NCI-H2029 treated with DMSO at 0.1 percent for 48 hours (cell line): Measurements from ENCODE around the gene MOB1A.
"Not testable (repeated sequence)": the region's sequence is repeated elsewhere in the genome, so short reads cannot be mapped to it uniquely, and the experiment has no call there.

Source experiments
- DNase-seq: peaks from one replicate; lab custom pipeline; 2025; lab: John Stamatoyannopoulos, UW

Gene MOB1A

DNA sequence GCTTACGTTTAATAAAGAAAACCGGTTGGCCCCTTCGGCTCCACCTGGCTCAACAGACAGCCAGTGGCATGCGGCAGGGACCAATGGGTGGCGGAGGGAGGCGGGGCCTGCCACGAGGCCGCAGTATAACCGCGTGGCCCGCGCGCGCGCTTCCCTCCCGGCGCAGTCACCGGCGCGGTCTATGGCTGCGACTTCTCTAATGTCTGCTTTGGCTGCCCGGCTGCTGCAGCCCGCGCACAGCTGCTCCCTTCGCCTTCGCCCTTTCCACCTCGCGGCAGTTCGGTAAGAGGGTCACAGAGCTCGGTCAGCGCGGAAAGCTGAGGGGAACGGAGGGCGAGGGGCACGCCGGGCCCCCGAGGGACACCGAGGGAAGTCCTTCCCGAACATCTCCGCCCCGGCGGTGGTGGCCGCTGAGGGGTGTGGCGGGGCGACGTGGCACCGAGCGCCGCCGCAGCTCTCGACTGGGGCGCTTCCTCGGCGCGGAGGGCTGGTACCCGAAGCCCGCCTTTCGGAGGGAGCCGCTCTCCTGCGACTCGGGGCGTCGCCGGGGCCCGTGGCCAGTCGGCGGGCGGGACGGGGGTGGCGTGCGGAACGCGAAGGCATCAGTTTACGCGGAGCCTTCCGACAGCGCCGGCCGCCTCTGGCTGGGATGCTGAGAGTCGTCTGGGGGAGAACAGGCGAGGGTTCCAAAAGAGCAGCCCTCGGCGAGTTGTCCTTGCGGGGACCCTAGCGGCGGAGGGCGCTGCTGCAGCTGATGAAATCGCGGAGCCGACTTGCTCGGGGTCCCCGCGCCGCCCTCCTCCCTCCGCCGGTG is 20.0 kb upstream of the MOB1A start, which contains the start of gene MTHFD2:
TSS of gene MTHFD2 (plus strand) at position 155 of the 814 bp plus-strand sequence. CDS start at position 182, 27 bp downstream.
- DNase-seq: peak; percentile 58

DNA sequence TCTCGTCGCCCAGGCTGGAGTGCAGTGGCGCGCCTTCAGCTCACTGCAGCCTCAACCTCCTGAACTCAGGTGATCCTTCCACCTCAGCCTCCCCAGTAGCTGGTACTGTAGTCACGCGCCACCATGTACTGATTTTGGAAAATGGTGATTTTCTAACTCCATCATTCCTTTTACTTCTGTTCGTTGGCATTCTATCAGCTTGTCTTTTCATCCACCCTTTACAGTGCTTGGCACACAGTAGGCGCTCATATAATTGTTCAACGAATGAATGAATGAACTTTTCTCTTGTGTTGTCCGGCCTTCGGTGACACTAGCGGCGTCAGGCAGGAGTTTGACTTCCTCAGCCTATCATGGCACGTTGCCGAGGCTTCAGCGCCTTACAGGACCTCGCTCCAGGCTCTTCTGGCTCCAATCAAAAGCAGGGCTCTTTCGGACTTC is 19.4 kb upstream of the MOB1A start:
- DNase-seq: no peak

DNA sequence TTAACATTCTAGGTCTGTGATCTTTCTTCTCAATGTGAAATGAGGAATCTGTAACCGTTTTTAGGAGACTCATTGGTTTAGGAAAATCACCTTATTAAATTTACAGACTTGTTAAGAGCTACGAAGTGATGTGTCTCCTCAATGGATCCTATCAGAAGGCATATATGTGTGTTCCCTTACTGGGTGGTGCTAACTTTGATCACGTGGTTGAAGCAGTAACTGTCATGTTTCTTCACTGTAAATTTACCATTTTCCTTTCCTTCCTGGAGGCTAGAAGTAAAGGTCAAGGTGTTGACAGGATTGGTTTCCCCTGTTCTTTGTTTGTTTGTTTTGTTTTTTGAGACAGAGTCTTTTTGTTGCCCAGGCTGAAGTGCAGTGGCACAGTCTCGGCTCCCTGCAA is 18.4 kb upstream of the MOB1A start:
- DNase-seq: no peak

DNA sequence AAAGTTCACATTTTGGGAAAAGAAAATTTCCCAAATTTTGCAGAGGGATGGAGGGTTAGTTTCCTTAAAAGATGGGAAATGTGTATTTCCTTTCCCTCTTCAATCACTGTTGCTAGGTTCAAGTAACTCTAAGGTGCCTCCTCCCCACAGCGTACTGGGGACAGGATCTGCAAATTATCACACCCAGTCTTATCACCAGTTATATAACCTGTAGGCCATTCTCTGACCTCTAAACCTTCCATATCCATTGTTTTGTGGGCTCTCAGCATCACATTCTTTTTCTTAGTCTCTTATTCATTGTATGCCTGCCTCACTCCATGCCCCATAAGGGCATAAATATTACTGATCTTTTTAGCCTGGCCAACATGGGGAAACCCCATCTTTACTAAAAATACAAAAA is 16.1 kb upstream of the MOB1A start:
- DNase-seq: no peak

DNA sequence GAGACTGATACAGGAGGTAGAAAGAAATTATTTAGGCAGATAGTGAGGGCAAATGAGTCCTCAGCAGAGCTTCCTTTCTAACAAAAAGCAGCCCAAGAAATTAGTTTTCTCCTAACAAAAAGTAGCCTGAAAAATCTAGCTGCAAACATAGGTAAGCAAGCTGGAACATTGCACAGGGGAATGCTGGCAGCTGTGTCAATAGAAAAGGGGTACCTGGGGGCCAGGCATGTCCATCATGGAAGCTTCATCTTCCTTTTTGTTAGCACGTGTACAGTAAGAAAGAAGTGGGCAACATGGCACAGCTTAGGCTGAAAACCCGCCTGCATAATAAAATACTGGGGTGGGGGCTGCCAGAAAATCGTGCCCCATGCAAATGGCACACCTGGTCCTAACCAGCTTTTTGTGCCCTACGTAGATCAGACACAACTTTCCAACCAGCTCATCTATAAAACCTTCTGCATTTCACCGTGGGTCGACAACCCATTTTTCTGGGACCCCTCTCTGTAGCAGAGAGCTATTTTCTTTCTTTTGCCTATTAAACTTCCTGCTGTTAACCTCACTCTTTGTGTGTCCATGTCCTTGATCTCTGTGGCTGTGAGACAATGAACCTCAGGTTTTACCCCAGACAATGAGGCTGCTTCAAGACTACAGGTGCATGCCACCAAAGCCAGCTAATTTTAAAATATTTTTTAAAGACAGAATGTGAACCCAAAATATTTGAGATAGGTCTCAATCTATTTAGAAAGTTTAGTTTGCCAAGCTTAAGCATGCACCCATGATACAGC is 13.1 kb upstream of the MOB1A start:
- DNase-seq: no peak

DNA sequence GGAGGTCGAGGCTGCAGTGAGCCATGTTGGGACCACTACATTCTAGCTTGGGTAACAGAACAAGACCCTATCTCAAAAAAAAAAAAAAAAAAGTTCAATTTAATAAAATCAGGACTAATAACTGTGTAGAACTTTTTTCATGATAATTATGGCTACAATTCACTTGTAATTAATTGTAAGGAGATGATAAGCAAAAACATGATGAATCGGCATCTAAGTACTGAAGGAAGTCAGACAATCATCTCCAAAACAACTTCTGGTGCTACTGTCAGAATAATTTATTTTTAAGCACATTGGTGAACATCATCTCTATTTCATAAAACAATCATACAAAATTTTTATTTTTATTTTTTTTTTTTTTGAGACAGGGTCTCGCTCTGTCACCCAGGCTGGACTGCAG is 10.0 kb upstream of the MOB1A start:
- no peak for DNase-seq

DNA sequence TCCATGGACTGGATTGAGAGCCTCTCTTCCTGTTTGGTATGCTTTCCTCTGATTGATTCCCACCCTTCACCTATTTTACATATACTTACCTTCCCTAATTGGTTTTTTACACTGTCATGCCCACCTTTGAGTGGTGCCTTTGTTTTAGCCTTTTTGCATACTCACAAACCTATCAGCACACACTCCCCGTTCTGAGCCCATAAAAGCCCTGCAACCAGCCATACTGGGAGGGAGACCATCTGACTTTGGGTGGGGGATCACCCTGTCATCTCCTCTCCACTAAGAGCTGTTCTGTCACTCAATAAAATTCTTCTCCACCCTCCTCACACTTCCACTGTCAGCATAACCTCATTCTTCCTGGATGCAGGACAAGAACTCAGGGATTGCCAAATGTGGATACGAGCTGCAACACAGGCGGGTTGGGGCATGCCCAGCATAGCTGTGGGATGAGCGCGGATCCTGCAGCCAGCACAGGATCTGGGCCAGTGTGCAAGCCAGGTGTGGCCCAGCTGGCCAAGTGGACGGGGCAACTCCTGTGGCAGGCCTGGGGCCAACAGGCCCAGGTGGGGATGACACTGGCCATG is 9.4 kb upstream of the MOB1A start:
- DNase-seq: no peak

DNA sequence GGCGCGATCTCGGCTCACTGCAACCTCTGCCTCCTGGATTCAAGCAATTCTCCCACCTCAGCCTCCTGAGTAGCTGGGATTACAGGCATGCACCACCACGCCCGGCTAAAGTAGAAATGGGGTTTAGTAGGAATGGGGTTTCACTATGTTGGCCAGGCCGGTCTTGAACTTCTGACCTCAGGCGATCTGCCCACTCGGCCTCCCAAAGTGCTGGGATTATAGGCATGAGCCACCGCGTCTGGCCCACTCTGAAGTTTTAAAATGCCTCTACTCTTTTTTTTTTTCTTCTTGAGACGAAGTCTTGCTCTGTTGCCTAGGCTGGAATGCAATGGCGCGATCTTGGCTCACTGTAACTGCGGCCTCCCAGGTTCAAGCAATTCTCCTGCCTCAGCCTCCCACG is 8.0 kb upstream of the MOB1A start:
- not testable (repeated sequence) for DNase-seq

DNA sequence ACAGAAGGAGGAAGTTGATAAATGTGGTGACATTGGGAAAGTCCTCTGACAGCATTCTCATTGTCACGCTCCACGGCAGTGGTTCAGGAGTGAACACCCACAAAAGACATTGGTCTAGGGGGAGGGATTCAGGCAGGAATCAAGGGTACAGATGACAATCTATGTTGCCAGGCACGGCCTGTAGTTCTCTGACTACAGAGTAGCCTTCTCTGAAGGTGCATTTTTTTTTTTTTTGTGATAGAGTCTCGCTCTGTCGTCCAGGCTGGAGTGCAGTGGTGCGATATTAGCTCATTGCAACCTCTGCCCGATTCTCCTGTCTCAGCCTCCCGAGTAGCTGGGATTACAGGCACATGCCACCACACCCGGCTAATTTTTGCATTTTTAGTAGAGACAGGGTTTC is 7.4 kb upstream of the MOB1A start:
- DNase-seq: no peak

DNA sequence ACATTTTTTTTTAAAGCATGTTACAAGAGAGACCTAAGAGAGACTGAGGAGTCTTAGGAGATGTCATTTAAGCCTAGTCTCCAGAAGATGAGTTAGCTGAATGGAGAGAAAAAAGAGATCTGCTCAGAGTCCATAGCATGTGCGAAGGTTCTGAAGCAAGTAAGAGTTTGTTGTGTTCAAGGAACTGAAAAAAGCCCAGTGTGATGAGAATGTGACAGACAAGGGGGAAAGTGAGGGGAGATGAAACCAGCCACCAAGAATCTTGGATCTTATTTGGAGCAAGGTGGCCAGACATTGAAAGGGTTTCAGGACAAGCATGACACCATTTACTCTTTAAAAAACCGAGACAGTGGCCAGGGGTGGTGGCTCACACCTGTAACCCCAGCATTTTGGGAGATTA is 5.2 kb upstream of the MOB1A start:
- no peak for DNase-seq

DNA sequence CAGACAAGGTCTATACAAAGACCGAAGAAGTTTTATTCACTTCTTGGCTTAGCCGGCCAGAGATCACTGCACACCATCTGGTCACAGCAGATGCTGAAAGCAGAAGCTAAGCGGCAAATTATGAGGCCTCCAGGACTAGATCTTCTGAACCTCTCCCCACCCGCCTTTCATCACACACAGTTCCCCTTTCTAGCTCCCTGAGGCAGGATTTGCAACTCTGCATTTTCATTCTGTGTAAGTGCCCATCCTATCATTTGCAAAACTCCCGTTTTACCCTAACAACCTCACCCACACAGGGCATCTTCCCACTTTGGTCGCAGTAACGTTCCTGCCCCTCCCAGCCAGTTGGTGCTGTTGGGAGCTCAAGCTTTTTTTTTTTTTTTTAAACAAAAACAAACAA is 3.1 kb upstream of the MOB1A start:
- DNase-seq: no peak

DNA sequence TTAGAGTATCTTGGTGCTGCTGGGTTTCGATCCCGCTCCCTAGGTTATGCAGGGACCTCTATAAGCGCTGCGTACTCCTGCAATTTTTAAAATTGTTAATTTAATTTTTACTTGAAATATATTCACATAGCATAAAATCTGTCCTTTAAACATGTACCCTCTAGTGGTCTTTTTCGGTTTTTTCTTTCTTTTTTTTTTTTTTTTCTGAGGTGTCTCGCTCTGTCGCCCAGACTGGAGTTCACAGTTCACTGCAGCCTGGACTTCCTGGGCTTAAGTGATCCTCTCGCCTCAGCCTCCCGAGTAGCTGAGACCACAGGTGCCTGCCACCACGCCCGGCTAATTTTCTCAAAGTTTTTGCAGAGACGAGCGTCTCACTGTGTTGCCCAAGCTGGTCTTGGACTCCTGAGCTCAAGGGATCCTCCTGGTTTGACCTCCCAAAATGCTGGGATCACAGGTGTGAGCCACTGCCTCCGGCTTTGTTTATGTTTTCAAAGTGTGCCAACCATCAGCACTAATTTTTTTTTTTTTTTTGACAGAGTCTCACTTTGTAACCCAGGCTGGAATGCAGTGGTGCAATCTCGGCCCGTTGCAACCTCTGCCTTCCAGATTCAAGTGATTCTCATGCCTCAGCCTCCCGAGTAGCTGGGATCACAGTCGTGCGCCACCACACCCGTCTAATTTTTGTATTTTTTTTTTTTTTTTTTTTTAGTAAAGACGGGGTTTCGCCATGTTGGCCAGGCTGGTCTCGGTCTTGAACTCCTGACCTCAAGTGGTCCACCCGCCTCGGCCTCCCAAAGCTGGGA is 585 bp upstream of the MOB1A start:
- no peak for DNase-seq

DNA sequence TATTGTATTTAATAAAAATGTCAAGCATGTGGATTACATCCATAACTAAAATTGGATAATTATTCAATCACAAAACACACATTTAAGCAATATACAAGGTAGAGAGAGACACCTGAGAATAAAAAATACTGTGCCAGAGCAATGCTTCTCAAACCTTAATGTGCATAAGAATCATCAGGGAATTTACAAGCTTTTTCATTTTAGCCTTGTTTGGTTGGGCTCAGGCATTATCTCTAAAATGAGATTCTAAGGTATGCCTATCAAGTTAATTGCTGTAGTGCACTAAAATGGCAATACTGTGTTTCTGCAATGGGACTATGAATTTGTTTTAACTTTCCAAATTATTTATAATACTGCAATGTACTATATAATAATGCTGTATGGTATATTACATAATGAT is 983 bp downstream of the MOB1A start:
- no peak for DNase-seq

DNA sequence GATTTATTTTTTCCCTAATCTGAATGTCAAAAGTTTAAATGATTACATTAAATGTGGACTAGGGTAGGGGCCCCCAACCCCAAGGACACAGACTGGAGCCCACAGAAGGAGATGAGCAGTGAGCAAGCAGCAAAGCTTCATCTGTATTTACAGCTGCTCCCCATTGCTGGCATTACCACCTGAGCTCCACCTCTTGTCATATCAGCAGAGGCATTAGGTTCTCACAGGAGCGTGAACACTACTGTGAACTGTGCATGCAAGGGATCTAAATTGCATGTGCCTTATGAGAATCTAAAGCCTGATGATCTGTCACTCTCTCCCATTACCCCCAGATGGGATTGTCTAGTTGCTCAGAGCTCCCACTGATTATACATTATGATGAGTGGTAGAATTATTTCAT is 3.8 kb downstream of the MOB1A start:
- DNase-seq: no peak

DNA sequence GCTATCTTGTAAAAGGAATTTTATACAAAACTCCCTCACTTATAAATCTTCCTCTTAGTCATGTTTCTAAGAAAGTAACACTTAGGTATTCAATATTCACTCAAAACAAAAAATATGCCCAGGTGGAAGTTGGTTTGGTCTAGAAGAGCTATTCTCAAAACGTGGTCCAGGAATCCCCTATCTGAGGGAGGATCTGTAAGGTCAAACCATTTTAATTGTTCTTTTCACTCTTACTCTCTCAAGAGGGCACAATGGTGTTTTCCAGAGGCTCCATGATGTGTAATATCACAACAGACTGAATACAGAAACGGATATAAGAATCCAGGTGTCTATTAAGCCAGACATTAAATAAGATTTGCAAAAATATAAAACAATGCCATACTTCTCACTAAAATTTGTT is 9.9 kb downstream of the MOB1A start:
- DNase-seq: no peak

DNA sequence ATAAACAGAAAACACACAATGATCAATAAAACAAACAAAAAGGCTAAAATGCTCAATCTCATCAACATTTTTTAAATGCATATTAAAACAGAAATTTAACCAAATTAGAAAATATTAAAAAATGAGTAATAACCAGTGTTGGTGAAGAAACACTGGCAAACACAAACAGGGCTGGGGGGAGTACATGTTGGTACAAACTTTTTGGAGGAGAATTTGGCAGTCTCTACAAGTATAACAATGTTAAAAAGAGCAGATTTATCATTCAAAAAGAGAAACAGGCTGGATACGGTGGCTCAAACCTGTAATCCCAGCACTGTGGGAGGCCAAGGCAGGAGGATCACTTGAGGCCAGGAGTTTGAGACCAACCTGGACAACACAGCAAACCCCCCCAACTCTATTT is 13.9 kb downstream of the MOB1A start:
- no peak for DNase-seq

DNA sequence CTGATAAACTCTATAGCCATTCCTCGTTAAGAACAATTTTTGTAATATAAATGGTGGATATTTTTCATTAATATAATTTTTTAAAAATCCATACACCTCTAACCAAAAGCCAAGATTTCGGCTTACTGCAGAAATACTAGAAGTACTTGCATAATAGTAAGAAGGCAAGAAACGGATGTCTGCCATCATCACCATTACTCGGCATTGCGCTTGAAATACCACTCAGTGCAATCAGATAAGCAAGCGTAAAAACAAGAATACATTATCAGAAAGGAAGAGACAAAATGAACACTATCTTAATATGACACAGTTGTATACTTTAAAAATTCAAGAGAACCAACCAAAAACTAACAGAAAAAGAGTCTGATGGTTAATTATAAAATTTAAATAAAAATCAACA is 15.7 kb downstream of the MOB1A start:
- DNase-seq: no peak

DNA sequence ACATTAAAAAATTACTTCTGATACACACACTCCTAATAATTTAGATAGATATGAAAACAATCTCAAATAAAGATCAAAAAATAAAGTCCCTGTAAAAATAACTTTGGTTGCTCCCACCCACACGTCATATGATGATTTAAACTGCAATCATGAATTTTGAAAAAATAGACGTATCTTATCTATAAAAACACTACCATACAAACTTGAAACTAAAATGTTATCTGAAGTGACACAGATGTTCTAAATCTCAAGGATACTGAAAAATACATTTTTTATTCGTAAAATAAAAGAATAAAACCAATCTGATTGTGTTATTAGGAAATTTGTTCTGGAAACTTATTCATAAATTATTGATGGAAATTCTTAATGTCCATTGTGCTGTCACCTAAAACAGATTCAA is 22.8 kb downstream of the MOB1A start:
- DNase-seq: no peak

DNA sequence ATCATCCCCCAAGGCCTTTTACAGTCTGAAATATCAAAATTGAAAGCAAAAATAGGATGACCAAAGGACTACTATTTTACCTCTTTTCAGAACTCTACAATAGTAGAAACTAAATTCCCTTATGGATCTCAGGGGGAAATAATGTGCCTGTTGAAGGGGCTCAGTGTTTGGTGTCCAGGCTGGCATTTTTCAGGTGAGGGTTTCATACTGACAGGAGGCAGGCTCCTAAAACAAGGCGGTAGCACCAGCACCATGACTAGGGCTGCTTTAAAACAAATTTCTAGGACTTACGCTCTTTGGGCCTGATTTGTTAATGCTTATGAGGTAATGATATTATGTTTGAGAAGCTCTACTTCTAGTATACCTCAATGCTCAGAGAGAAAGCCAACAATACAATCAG is 25.7 kb downstream of the MOB1A start:
- DNase-seq: no peak

DNA sequence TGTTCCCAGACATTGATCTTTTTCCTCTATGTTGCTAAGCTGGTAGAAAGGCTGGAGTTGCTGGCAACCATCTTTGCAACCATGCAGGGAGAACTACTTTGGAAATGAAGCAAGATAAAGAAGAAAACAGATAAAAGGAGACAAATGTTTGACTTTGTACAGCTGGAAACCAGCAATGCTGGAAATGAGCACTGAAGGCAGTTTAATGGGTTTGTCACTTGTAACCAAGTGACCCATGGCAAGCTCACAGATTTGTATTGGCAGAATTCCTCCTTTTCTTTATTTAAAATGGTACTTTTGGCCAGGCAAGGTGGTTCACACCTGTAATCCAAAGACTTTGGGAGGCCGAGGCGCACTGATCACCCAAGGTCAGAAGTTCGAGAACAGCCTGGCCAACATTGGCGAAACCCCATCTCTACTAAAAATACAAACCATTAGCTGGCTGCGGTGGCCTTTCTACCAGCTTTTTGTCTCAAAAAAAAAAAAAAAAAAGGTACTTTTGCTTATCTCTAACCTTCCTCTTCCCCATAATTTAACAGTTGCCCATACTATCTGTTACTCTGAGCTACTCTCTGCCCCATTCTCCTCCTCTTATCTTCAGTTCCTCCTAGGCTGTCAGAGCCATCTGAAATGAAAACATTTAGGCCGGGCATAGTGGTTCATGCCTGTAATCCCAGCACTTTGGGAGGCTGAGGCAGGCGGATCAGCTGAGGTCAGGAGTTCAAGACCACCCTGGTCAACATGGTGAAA is 28.9 kb downstream of the MOB1A start:
- no peak for DNase-seq

DNA sequence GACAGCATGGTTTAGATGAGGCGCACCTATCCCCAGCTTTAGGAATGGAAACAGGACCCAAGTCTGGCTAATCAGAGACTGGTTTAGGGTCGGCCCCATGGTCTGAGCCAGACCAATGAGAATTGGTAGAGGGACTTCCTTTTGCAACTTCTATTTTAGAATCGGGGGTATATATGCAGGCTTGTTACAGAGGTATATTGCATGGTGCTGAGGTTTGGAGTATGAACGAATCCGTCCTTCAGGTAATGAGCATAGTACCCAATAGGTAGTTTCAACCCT is 29.5 kb downstream of the MOB1A start:
- no peak for DNase-seq
